H1 (cell line): ENCODE results near the gene STOML1. TPM values are rescaled to one million over a fixed set of nuclear protein-coding genes. Genes with fewer than 3 reads are reported as not detected.

Experiments
- CTCF ChIA-PET: fragments of 300-600 bp; sonication (Branson Sonifier 250); formaldehyde crosslinking; loops from one replicate; lab custom pipeline; 2021; ENCODE audit not compliant: partially characterized antibody; lab: Charles Lee
- POLR2A ChIA-PET: fragments of 300-600 bp; sonication (Branson Sonifier 250); formaldehyde crosslinking; loops from one replicate; lab custom pipeline; 2021; ENCODE audit warnings: inconsistent platforms; ENCODE audit not compliant: partially characterized antibody; lab: Charles Lee
- DNase-seq, 2 experiments: peaks; one replicate each; pipeline versions ENCODE4 v3.0.0 to v3.0.0-alpha.2; 2010 to 2022; ENCODE audit warnings: low spot score in 2 of 2, low read depth in 1 of 2, mixed read lengths in 1 of 2
- FAIRE-seq: peaks from 2 replicates; lab custom pipeline; 2011; peaks lifted over from hg19 to GRCh38; lab: Jason Lieb, UNC
- H2AFZ ChIP-seq: 2 replicates; pipeline ENCODE4 v1.8.1; 2012; ENCODE audit warnings: low read length, inconsistent platforms
- H2AK5ac ChIP-seq: 2 replicates; pipeline ENCODE4 v1.6.1; 2013; ENCODE audit warnings: low read depth, low read length
- H2BK120ac ChIP-seq: replicated peaks from 2 replicates; pipeline ENCODE3; 2013; ENCODE audit warnings: low read depth, low read length, inconsistent platforms
- H2BK12ac ChIP-seq: 2 replicates; pipeline ENCODE4 v1.6.1; 2013; ENCODE audit warnings: low read depth, low read length
- H2BK15ac ChIP-seq: 2 replicates; pipeline ENCODE4 v1.6.1; 2013; ENCODE audit warnings: low read length
- H2BK20ac ChIP-seq: 2 replicates; pipeline ENCODE4 v1.6.1; 2013; ENCODE audit warnings: low read length
- H2BK5ac ChIP-seq: 2 replicates; pipeline ENCODE4 v1.6.1; 2013; ENCODE audit warnings: low read depth, low read length
- H3K14ac ChIP-seq: 2 replicates; pipeline ENCODE4 v1.6.1; 2013; ENCODE audit warnings: inconsistent platforms; ENCODE audit not compliant: insufficient read length
- H3K18ac ChIP-seq: 2 replicates; pipeline ENCODE4 v1.6.1; 2013; ENCODE audit warnings: low read length; ENCODE audit errors: extremely low read depth
- H3K23ac ChIP-seq: 2 replicates; pipeline ENCODE4 v1.6.1; 2013; ENCODE audit warnings: inconsistent platforms; ENCODE audit not compliant: insufficient read length
- H3K23me2 ChIP-seq: 2 replicates; pipeline ENCODE4 v1.6.1; 2013; ENCODE audit warnings: low read depth, low read length
- H3K27ac ChIP-seq: 2 replicates; pipeline ENCODE4 v1.6.1; 2011; ENCODE audit warnings: low read depth, low read length, inconsistent platforms
- H3K27me3 ChIP-seq, 4 experiments: replicated peaks in 1 of 4; 1 replicate in 1 of 4; 2 replicates in 3 of 4; pipeline versions ENCODE4 v1.6.1 to v1.8.1; 2011 to 2013; ENCODE audit warnings: low read length in 3 of 4, mild to moderate bottlenecking in 3 of 4, inconsistent platforms in 2 of 4, mixed read lengths in 2 of 4, moderate library complexity in 1 of 4; ENCODE audit not compliant: control insufficient read depth in 3 of 4, insufficient read depth in 3 of 4; ENCODE audit errors: extremely low read depth in 1 of 4
- H3K36me3 ChIP-seq, 4 experiments: 2 replicates each; pipeline versions ENCODE4 v1.6.1 to v1.8.1; 2011 to 2013; ENCODE audit warnings: mild to moderate bottlenecking in 4 of 4, low read length in 3 of 4, moderate library complexity in 2 of 4, control low read depth in 1 of 4, inconsistent platforms in 1 of 4; ENCODE audit not compliant: insufficient read depth in 4 of 4, control insufficient read depth in 2 of 4
- H3K4ac ChIP-seq: replicated peaks from 2 replicates; pipeline ENCODE3; 2013; ENCODE audit warnings: low read length, low read depth, mixed read lengths, inconsistent platforms; ENCODE audit not compliant: insufficient read length
- H3K4me1 ChIP-seq, 4 experiments: replicated peaks in 1 of 4; 1 replicate in 1 of 4; 2 replicates in 3 of 4; pipeline versions ENCODE4 v1.6.1 to v1.8.1; 2011 to 2013; ENCODE audit warnings: low read length in 3 of 4, inconsistent platforms in 2 of 4, mixed read lengths in 1 of 4; ENCODE audit not compliant: insufficient read depth in 4 of 4, control insufficient read depth in 3 of 4
- H3K4me2 ChIP-seq, 2 experiments: 2 replicates each; pipeline versions ENCODE4 v1.6.1 to v1.8.1; 2011 to 2013; ENCODE audit warnings: low read depth in 2 of 2, low read length in 2 of 2, control low read depth in 1 of 2, inconsistent platforms in 1 of 2, mild to moderate bottlenecking in 1 of 2; ENCODE audit not compliant: insufficient read depth in 1 of 2
- H3K4me3 ChIP-seq, 4 experiments: fragments of 200-600, 300-600 bp in 1 of 4; sonication (generic), shearing (Covaris generic), sonication (Bioruptor Twin) in 1 of 4; 2 replicates each; pipeline versions ENCODE4 v1.5.1 to v1.8.1; 2011 to 2016; ENCODE audit warnings: low read length in 4 of 4, low read depth in 3 of 4, control low read depth in 2 of 4, inconsistent platforms in 2 of 4, mild to moderate bottlenecking in 2 of 4, mixed read lengths in 1 of 4, moderate library complexity in 1 of 4; ENCODE audit not compliant: insufficient read depth in 2 of 4; ENCODE audit errors: extremely low read depth in 1 of 4
- H3K56ac ChIP-seq: replicated peaks from 2 replicates; pipeline ENCODE3; 2013; ENCODE audit warnings: low read depth, mild to moderate bottlenecking, mixed read lengths, low read length, inconsistent platforms; ENCODE audit not compliant: insufficient read length
- H3K79me1 ChIP-seq: 2 replicates; pipeline ENCODE4 v1.6.1; 2013; ENCODE audit warnings: low read depth, low read length, control low read depth
- H3K79me2 ChIP-seq, 2 experiments: 2 replicates each; pipeline versions ENCODE4 v1.6.1 to v1.8.1; 2012 to 2013; ENCODE audit warnings: low read length in 2 of 2, mild to moderate bottlenecking in 2 of 2, inconsistent platforms in 1 of 2; ENCODE audit not compliant: insufficient read depth in 2 of 2, control insufficient read depth in 1 of 2
- H3K9ac ChIP-seq, 4 experiments: replicated peaks in 1 of 4; 1 replicate in 1 of 4; 2 replicates in 3 of 4; pipeline versions ENCODE4 v1.6.1 to v1.8.1; 2011 to 2013; ENCODE audit warnings: low read depth in 3 of 4, low read length in 3 of 4, control low read depth in 2 of 4, mild to moderate bottlenecking in 2 of 4, moderate library complexity in 2 of 4, inconsistent platforms in 1 of 4; ENCODE audit errors: extremely low read depth in 1 of 4
- H3K9me3 ChIP-seq, 2 experiments: 2 replicates each; pipeline versions ENCODE4 v1.6.1 to v1.8.1; 2012 to 2013; ENCODE audit warnings: mild to moderate bottlenecking in 2 of 2, moderate library complexity in 2 of 2, control low read depth in 1 of 2, inconsistent platforms in 1 of 2, low read depth in 1 of 2, low read length in 1 of 2, mixed read lengths in 1 of 2; ENCODE audit not compliant: insufficient read depth in 2 of 2
- H4K20me1 ChIP-seq, 2 experiments: replicated peaks in 1 of 2; 2 replicates each; pipeline versions ENCODE3 to v1.8.1; 2011 to 2013; ENCODE audit warnings: inconsistent platforms in 2 of 2, low read length in 2 of 2, mild to moderate bottlenecking in 1 of 2; ENCODE audit not compliant: insufficient read depth in 2 of 2, control insufficient read depth in 1 of 2
- H4K5ac ChIP-seq: 2 replicates; pipeline ENCODE4 v1.6.1; 2013; ENCODE audit warnings: low read length, low read depth, mixed read lengths, inconsistent platforms; ENCODE audit not compliant: insufficient read length
- H4K8ac ChIP-seq: 2 replicates; pipeline ENCODE4 v1.8.0; 2013; ENCODE audit warnings: mild to moderate bottlenecking, moderate library complexity, low read length, inconsistent platforms; ENCODE audit not compliant: insufficient read depth; ENCODE audit errors: extremely low read depth
- H4K91ac ChIP-seq: replicated peaks from 2 replicates; pipeline ENCODE3; 2013; ENCODE audit warnings: low read length, mixed read lengths, inconsistent platforms; ENCODE audit not compliant: insufficient read length
- CHD2 ChIP-seq: IDR thresholded peaks from 2 replicates; pipeline ENCODE4 v1.6.1; 2012; ENCODE audit warnings: low read length, improper control_type of control experiment
- EP300 ChIP-seq, 2 experiments: IDR thresholded peaks; 1 replicate in 1 of 2; 2 replicates in 1 of 2; pipeline ENCODE4 v1.6.1; 2011 to 2012; ENCODE audit warnings: low read depth in 2 of 2, low read length in 2 of 2, mild to moderate bottlenecking in 2 of 2, borderline replicate concordance in 1 of 2, inconsistent platforms in 1 of 2, moderate library complexity in 1 of 2
- RAD21 ChIP-seq, 2 experiments: IDR thresholded peaks in 1 of 2; conservative IDR thresholded peaks in 1 of 2; 2 replicates each; pipeline ENCODE4 v1.6.1; 2011; ENCODE audit warnings: low read depth in 2 of 2, low read length in 2 of 2, improper control_type of control experiment in 1 of 2, inconsistent platforms in 1 of 2, mild to moderate bottlenecking in 1 of 2, moderate library complexity in 1 of 2
- WGBS, 2 experiments: shearing (Covaris generic) in 1 of 2; methylation state at CpG; one replicate each; pipeline versions ENCODE4 v1.1.6 to v1.1.7; 2013 to 2015; ENCODE audit warnings: low lambda C conversion rate in 2 of 2, mixed read lengths in 2 of 2, inconsistent platforms in 1 of 2, low coverage in 1 of 2, missing lambda C conversion rate in 1 of 2; ENCODE audit not compliant: insufficient replicate concordance in 2 of 2, insufficient coverage in 1 of 2, insufficient read length in 1 of 2; ENCODE audit errors: extremely low coverage in 1 of 2, missing lambda C conversion rate in 1 of 2; 5-methylcytosine and 5-hydroxymethylcytosine counted together
- polyA plus RNA-seq, 7 experiments: library from polyadenylated mRNA; depleted of rRNA in 3 of 7; stranded (reverse) in 5 of 7; unstranded in 2 of 7; fragments of >200 nt in 5 of 7; fragments of 200-250 nt in 2 of 7; gene quantifications; 1 replicate in 5 of 7; 2 replicates in 1 of 7; 4 replicates in 1 of 7; pipeline versions ENCODE4 v1.2.1 to v1.2.3, GENCODE V29; 2011 to 2013; ENCODE audit warnings: missing spikeins in 2 of 7, mixed read lengths in 2 of 7
- total RNA-seq: library from RNA; stranded (reverse); fragmentation: NEBNext Ultra II Directional; extraction: Animal tissue kit (Norgen Biotek cat#: 25700); gene quantifications from 2 replicates; pipeline ENCODE4 v1.2.1, GENCODE V29; 2021

The STOML1 gene
- total and polyA plus RNA-seq, 2 of the 8 experiments (the other 6 are each of a cell fraction or from before 2014, with no cell fraction given) = 2.6 to 3.2 TPM

DNA sequence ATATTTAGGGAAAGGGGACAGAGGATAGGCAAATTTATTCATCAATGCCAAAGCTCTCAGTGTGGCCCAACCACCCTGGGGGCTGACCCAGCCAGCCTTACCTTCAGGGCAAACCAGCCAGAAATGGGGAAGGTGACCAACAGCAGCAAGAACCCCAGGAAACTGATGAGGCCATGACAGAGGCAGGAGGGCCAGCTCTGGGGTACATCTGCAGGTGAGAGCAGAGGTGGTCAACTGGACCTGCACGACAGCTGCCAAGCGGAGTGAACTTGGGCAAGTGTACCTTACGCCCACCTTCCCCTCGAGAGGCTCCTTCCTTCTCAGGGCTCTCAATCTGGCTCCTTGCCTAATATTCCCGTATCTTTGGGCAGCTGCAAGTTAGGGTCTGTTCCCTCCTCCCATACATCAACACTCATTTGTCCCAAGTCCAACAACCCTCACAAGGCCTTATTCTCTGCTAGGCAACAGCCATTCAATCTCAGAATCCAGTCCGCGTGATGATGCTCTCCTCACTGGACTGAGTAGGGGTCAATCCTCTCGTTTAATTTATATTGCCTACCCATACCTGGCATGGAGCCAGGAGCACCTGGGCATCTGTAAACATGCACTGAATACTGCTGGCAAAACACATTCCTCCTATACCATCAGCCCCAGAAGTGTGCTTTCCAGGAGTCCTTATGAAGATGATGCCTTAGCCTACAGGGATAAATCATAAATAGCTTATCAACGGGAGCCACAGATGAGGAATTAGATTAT, 1.7 kb downstream of the STOML1 start:
- no peak overlapping the region for H2BK5ac ChIP-seq
- POLR2A ChIA-PET = no interaction called here
- H4K20me1 ChIP-seq = peaks cover 0 to 3% of the 10 kb centered on the region in 2 experiments
- no peak overlapping the region for H3K23ac ChIP-seq
- no peak overlapping the region for H3K18ac ChIP-seq
- no peak overlapping the region for H2BK15ac ChIP-seq
- no peak for TF ChIP-seq EP300 (IDR thresholded peaks at IDR 0.05; ENCODE audit: borderline replicate concordance in 1 of 2, low read depth in 2 of 2, low read length in 2 of 2)
- no peak for TF ChIP-seq CHD2
- no peak for TF ChIP-seq RAD21 (IDR thresholded peaks at IDR 0.05 in 1 of 2, conservative IDR thresholded peaks at IDR 0.05 in 1 of 2; ENCODE audit: low read depth in 2 of 2, low read length in 2 of 2)
- H2BK120ac ChIP-seq = no peak overlapping the region
- no peak overlapping the region for H3K4me3 ChIP-seq
- no peak overlapping the region for H4K5ac ChIP-seq
- no peaks in the 10 kb centered on the region for H3K36me3 ChIP-seq
- peaks cover 0 to 8% (median 1%) of the 10 kb centered on the region in 4 experiments; a peak in 1 of 7 replicates for H3K27me3 ChIP-seq
- H2AFZ ChIP-seq = no peak overlapping the region
- H3K56ac ChIP-seq = no peak overlapping the region
- H3K4me1 ChIP-seq = peaks cover 0 to 7% (median under 1%) of the 10 kb centered on the region in 4 experiments; a peak in 4 of 7 replicates
- no peak overlapping the region for H4K91ac ChIP-seq
- peaks cover 0 to 2% of the 10 kb centered on the region in 2 experiments; a peak in 1 of 4 replicates for H3K79me2 ChIP-seq
- no peak overlapping the region for H3K9ac ChIP-seq
- DNase-seq = no peak
- no peak overlapping the region for H3K4ac ChIP-seq
- 90% methylated on average over 9 of the region's 9 CpGs; no CpG with 5 or more reads in 1 of the 2 experiments for WGBS, 2 experiments
- H2BK20ac ChIP-seq = no peak overlapping the region
- H3K14ac ChIP-seq = no peak overlapping the region
- no peak for FAIRE-seq
- CTCF ChIA-PET = interaction anchor here (0.6 to 11.4 kb wide), 8 partner anchors 11 to 780 kb away, joined by 3 to 167 read pairs (median 4); no protein-coding TSS in a partner anchor
- H2BK12ac ChIP-seq = no peak overlapping the region
- no peak overlapping the region for H4K8ac ChIP-seq
- H3K27ac ChIP-seq = no peak overlapping the region
- H3K9me3 ChIP-seq = no peaks in the 10 kb centered on the region
- H2AK5ac ChIP-seq = no peak overlapping the region
- H3K23me2 ChIP-seq = peaks cover 11% of the 10 kb centered on the region; the same call in 1 of the 2 replicates
- no peak overlapping the region for H3K4me2 ChIP-seq
- no peaks in the 10 kb centered on the region for H3K79me1 ChIP-seq
